Fibroblast of mammary gland (primary cell): ENCODE results near the gene DHX8.

Source experiments
- DNase-seq: peaks from one replicate; pipeline ENCODE4 v3.0.0-alpha.2; 2010; ENCODE audit warnings: low read depth
- H3K4me3 ChIP-seq: 2 replicates; pipeline ENCODE4 v1.5.1; 2011; ENCODE audit warnings: low read depth, mild to moderate bottlenecking, low read length, moderate library complexity; ENCODE audit not compliant: control insufficient read depth
- CTCF ChIP-seq: conservative IDR thresholded peaks from 2 replicates; pipeline ENCODE4 v1.5.1; 2011; ENCODE audit warnings: low read depth, low read length, inconsistent platforms; ENCODE audit not compliant: control insufficient read depth, insufficient read depth

DHX8 gene

GRCh38 chr17:43483674-43484551, at the start of gene DHX8:
TSS of gene DHX8 (plus strand) at chr17:43483975. CDS start at chr17:43484038, 63 bp downstream.
- peak within 1 kb of the TSS; percentile 81 for H3K4me3 ChIP-seq
- peak; percentile 99 for DNase-seq
- TF ChIP-seq CTCF, result peak; percentile 100

GRCh38 chr17:43434902-43435319, 48.9 kb upstream of the DHX8 start:
- no peak for TF ChIP-seq CTCF
- no peak for DNase-seq
- no peak overlapping the region for H3K4me3 ChIP-seq

- no peak for TF ChIP-seq CTCF
- no peak for DNase-seq
- H3K4me3 ChIP-seq, result no peak overlapping the region
Measured at GRCh38 chr17:43437756-43438155, 46.0 kb upstream of the DHX8 start.

GRCh38 chr17:43438626-43439025, 45.1 kb upstream of the DHX8 start:
- TF ChIP-seq CTCF, result no peak
- no peak overlapping the region for H3K4me3 ChIP-seq
- no peak for DNase-seq

GRCh38 chr17:43439041-43439440, 44.7 kb upstream of the DHX8 start:
- H3K4me3 ChIP-seq, result no peak overlapping the region
- TF ChIP-seq CTCF, result no peak
- DNase-seq, result no peak

- TF ChIP-seq CTCF, result no peak
- DNase-seq, result peak; percentile 81
- H3K4me3 ChIP-seq, result no peak overlapping the region
Measured at GRCh38 chr17:43442711-43443110, 41.1 kb upstream of the DHX8 start.
